ENCODE measurements around the gene COX8C.

The COX8C gene

GRCh38 chr14:93346926-93347721 lies at the start of gene COX8C:
Gene COX8C (plus strand): TSS chr14:93347182. CDS start chr14:93347269, 87 bp downstream.
- FAIRE-seq, result no peak

GRCh38 chr14:93299416-93299815 lies 47.6 kb upstream of the COX8C start:
- FAIRE-seq, result no peak

- no peak for FAIRE-seq
These were observed 47.1 kb upstream of the COX8C start for GRCh38 chr14:93299866-93300265.

- FAIRE-seq, result no peak
These were observed 45.0 kb upstream of the COX8C start for GRCh38 chr14:93301821-93302447.

- FAIRE-seq, result no peak
These were observed 44.0 kb upstream of the COX8C start for GRCh38 chr14:93302688-93303581.

- no peak for FAIRE-seq
These were observed 43.3 kb upstream of the COX8C start for GRCh38 chr14:93303659-93304058.

GRCh38 chr14:93304771-93305170 lies 42.2 kb upstream of the COX8C start:
- no peak for FAIRE-seq

GRCh38 chr14:93305725-93306418 lies 41.1 kb upstream of the COX8C start:
- FAIRE-seq, result no peak

- no peak for FAIRE-seq
These were observed 40.2 kb upstream of the COX8C start for GRCh38 chr14:93306812-93307211.

GRCh38 chr14:93308686-93309345 lies 38.2 kb upstream of the COX8C start:
- FAIRE-seq, result no peak

GRCh38 chr14:93309427-93309966 lies 37.5 kb upstream of the COX8C start:
- FAIRE-seq, result no peak

- no peak for FAIRE-seq
These were observed 35.9 kb upstream of the COX8C start for GRCh38 chr14:93311082-93311481.

- peak; percentile 9 for FAIRE-seq
These were observed 31.4 kb upstream of the COX8C start for GRCh38 chr14:93315575-93315974.

- FAIRE-seq, result no peak
These were observed 30.3 kb upstream of the COX8C start for GRCh38 chr14:93316716-93317115.

- FAIRE-seq, result no peak
These were observed 29.6 kb upstream of the COX8C start for GRCh38 chr14:93317210-93317874.

GRCh38 chr14:93317875-93318807 lies 28.8 kb upstream of the COX8C start:
- FAIRE-seq, result no peak

- no peak for FAIRE-seq
These were observed 28.1 kb upstream of the COX8C start for GRCh38 chr14:93318927-93319326.

- FAIRE-seq, result no peak
These were observed 27.5 kb upstream of the COX8C start for GRCh38 chr14:93319494-93319893.

GRCh38 chr14:93319958-93320357 lies 27.0 kb upstream of the COX8C start:
- no peak for FAIRE-seq

GRCh38 chr14:93320489-93320888 lies 26.5 kb upstream of the COX8C start:
- no peak for FAIRE-seq

All from A204.1 (cell line).